Trophoblast cell (in vitro differentiated cells and primary cell): Measurements from ENCODE around the gene TPM2.

Experiments used
- DNase-seq, 2 donors: peaks; one replicate each; pipeline ENCODE4 v3.0.0-alpha.2; 2016
- H2AFZ ChIP-seq: 2 replicates; pipeline ENCODE4 v1.6.1; 2013; ENCODE audit warnings: low read length, moderate library complexity, mild to moderate bottlenecking; ENCODE audit not compliant: insufficient read depth, poor library complexity
- H2AK5ac ChIP-seq: 2 replicates; pipeline ENCODE4 v1.6.1; 2013; ENCODE audit warnings: mild to moderate bottlenecking, low read length
- H2BK120ac ChIP-seq: 2 replicates; pipeline ENCODE4 v1.6.1; 2013; ENCODE audit warnings: low read length, mild to moderate bottlenecking, moderate library complexity; ENCODE audit not compliant: insufficient read depth, poor library complexity
- H2BK12ac ChIP-seq: 2 replicates; pipeline ENCODE4 v1.6.1; 2013; ENCODE audit warnings: mild to moderate bottlenecking, low read length, moderate library complexity
- H2BK5ac ChIP-seq: 2 replicates; pipeline ENCODE4 v1.6.1; 2013; ENCODE audit warnings: low read length, low read depth, moderate library complexity, mild to moderate bottlenecking; ENCODE audit not compliant: poor library complexity
- H3K14ac ChIP-seq: 2 replicates; pipeline ENCODE4 v1.6.1; 2013; ENCODE audit warnings: mild to moderate bottlenecking, low read length
- H3K18ac ChIP-seq: 2 replicates; pipeline ENCODE4 v1.6.1; 2013; ENCODE audit warnings: mild to moderate bottlenecking, low read length
- H3K23ac ChIP-seq: 2 replicates; pipeline ENCODE4 v1.6.1; 2013; ENCODE audit warnings: low read length
- H3K27ac ChIP-seq: 2 replicates; pipeline ENCODE4 v1.5.1; 2013; ENCODE audit warnings: low read depth, mild to moderate bottlenecking, inconsistent platforms, low read length, moderate library complexity
- H3K27me3 ChIP-seq: 2 replicates; pipeline ENCODE4 v1.6.1; 2013; ENCODE audit warnings: inconsistent platforms, mild to moderate bottlenecking, low read length, moderate library complexity; ENCODE audit not compliant: insufficient read depth
- H3K36me3 ChIP-seq, 2 experiments: 1 replicate in 1 of 2; 2 replicates in 1 of 2; pipeline ENCODE4 v1.6.1; 2013; ENCODE audit warnings: low read length in 2 of 2, mild to moderate bottlenecking in 2 of 2, moderate library complexity in 1 of 2; ENCODE audit not compliant: insufficient read depth in 2 of 2, control insufficient read depth in 1 of 2
- H3K4ac ChIP-seq: 2 replicates; pipeline ENCODE4 v1.6.1; 2013; ENCODE audit warnings: low read depth, mild to moderate bottlenecking, low read length, moderate library complexity
- H3K4me1 ChIP-seq, 2 experiments: 1 replicate in 1 of 2; 2 replicates in 1 of 2; pipeline ENCODE4 v1.6.1; 2013; ENCODE audit warnings: low read length in 2 of 2, mild to moderate bottlenecking in 2 of 2, moderate library complexity in 1 of 2; ENCODE audit not compliant: insufficient read depth in 2 of 2, control insufficient read depth in 1 of 2
- H3K4me2 ChIP-seq: 2 replicates; pipeline ENCODE4 v1.6.1; 2013; ENCODE audit warnings: inconsistent platforms, mild to moderate bottlenecking, low read length, moderate library complexity
- H3K4me3 ChIP-seq: 2 replicates; pipeline ENCODE4 v1.5.1; 2013; ENCODE audit warnings: mild to moderate bottlenecking, low read depth, low read length, inconsistent platforms
- H3K79me1 ChIP-seq: one replicate; pipeline ENCODE4 v1.6.1; 2013; ENCODE audit warnings: low read length
- H3K79me2 ChIP-seq: 2 replicates; pipeline ENCODE4 v1.6.1; 2013; ENCODE audit warnings: low read length, mild to moderate bottlenecking; ENCODE audit not compliant: control insufficient read depth, insufficient read depth, poor library complexity
- H3K9ac ChIP-seq: 2 replicates; pipeline ENCODE4 v1.6.1; 2013; ENCODE audit warnings: mild to moderate bottlenecking, low read length
- H3K9me3 ChIP-seq: 2 replicates; pipeline ENCODE4 v1.6.1; 2013; ENCODE audit warnings: low read depth, mild to moderate bottlenecking, control low read depth, inconsistent platforms, low read length; ENCODE audit not compliant: insufficient read depth
- H4K12ac ChIP-seq: 2 replicates; pipeline ENCODE4 v1.6.1; 2013; ENCODE audit warnings: low read depth, mild to moderate bottlenecking, low read length, moderate library complexity
- H4K8ac ChIP-seq: 2 replicates; pipeline ENCODE4 v1.6.1; 2013; ENCODE audit warnings: low read depth, mild to moderate bottlenecking, low read length, moderate library complexity
- H4K91ac ChIP-seq: one replicate; pipeline ENCODE4 v1.6.1; 2013; ENCODE audit warnings: low read depth, mild to moderate bottlenecking, low read length, moderate library complexity
- WGBS: extraction: QIAGEN DNeasy Blood & Tissue Kit; methylation state at CpG from one replicate; pipeline ENCODE4 v1.1.7; 2013; ENCODE audit warnings: missing lambda C conversion rate; ENCODE audit not compliant: insufficient read length, insufficient coverage; ENCODE audit errors: extremely low coverage; 5-methylcytosine and 5-hydroxymethylcytosine counted together

TPM2 gene

DNA sequence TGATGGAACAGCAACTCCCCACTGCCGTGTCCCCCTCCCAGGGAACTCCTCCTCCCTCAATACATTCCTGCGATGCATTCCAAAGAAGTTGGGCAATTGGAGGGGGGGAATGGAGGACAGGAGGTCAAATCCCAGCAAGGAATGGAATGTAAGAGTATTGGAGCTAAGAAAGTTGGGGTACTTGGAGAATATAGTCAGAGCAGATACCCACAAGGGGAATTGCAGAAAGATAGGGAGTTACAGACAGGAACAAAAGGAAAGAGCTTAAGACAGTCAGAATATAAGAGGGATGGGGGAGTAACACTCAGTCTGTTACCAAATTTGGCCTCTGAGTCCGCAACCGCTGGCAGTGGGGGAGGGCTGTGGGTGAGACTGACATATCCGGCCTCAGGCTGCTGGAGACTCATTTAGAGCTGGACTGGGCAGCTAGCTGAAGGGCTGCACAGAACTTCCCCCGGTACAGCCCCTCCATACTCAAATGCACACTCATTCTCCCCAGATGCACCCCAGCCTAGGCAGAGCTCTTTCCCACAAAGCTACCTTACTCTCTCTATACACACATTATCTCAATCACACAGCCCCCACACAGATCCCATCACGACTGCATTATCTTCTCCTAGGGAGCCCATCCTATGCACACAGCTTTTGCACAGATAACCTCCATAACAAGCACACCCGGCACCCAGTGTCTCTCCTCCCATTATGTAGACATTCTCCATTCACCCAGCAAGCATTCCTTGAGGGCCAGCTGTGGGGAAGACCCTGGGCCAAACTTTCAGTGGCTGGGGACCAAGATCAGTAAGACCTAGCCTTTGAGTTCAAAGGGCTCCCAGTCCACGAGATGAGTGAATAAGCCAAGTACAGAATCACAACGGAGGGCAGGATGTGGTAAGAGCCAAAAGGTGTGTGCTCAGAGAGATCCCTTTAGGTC, 38.6 kb upstream of the TPM2 start:
- no peak overlapping the region for H3K23ac ChIP-seq
- H2AFZ ChIP-seq: no peak overlapping the region

DNA sequence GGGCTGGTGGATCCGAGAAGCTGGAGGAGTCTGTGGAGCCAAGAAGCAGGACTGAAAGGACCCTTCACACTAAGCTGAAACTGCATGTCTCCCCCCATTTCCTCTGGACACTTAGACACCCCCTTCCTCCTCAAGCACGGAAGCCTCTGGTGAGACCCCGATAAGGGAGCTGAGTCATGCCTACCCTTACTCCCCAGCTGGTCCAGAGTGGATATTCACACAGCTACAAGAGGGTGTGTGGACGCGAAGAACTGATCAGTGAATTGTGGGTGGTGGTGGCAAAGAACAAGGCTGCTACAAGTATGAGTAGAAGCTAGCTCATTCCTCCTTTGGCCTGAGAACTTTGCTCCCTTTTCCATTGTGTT, 37.9 kb upstream of the TPM2 start:
- Histone ChIP-seq H2AFZ (peak overlapping the region; percentile 81), H3K27ac (peak overlapping the region; percentile 99), H3K27me3 (no peaks in the 10 kb centered on the region), H4K91ac (peak overlapping the region; percentile 99), H3K14ac (peak overlapping the region; percentile 96), H3K9me3 (no peaks in the 10 kb centered on the region), H3K36me3 (peaks cover 19 to 29% of the 10 kb centered on the region in 2 experiments), H3K79me1 (peaks cover 27% of the 10 kb centered on the region), H3K4me2 (peak overlapping the region; percentile 56), H3K4me3 (peak overlapping the region; percentile 51), H4K12ac (peak overlapping the region; percentile 75), H3K4me1 (peaks cover 33 to 43% of the 10 kb centered on the region in 2 experiments), H3K4ac (peak overlapping the region; percentile 97), H2BK12ac (peak overlapping the region; percentile 92), H3K18ac (peak overlapping the region; percentile 97), H2BK120ac (peak overlapping the region; percentile 99), H2BK5ac (peak overlapping the region; percentile 99), H4K8ac (peak overlapping the region; percentile 90), H3K9ac (peak overlapping the region; percentile 24), H3K79me2 (peaks cover 22% of the 10 kb centered on the region), H3K23ac (peak overlapping the region; percentile 96), H2AK5ac (peak overlapping the region; percentile 98)
- WGBS: no CpG with 5 or more reads among the region's 5 CpGs
- DNase-seq: peak in 1 of 2 donors; percentile 30

More for the DNA sequence above, 38.6 kb upstream of the TPM2 start:
- Histone ChIP-seq H3K79me1 (peaks cover 30% of the 10 kb centered on the region), H3K18ac (peak overlapping the region; percentile 97), H3K9ac (peak overlapping the region; percentile 46), H3K4ac (no peak overlapping the region), H4K91ac (peak overlapping the region; percentile 99), H3K27ac (peak overlapping the region; percentile 99), H3K79me2 (peaks cover 25% of the 10 kb centered on the region), H3K14ac (peak overlapping the region; percentile 13), H2AK5ac (peak overlapping the region; percentile 49), H3K4me2 (peak overlapping the region; percentile 56), H2BK120ac (peak overlapping the region; percentile 99), H3K27me3 (no peaks in the 10 kb centered on the region), H3K36me3 (peaks cover 15 to 23% of the 10 kb centered on the region in 2 experiments), H2BK5ac (peak overlapping the region; percentile 99), H4K8ac (peak overlapping the region; percentile 90), H3K4me3 (peak overlapping the region; percentile 51), H4K12ac (peak overlapping the region; percentile 75), H3K4me1 (peaks cover 36 to 44% of the 10 kb centered on the region in 2 experiments), H3K9me3 (no peaks in the 10 kb centered on the region), H2BK12ac (peak overlapping the region; percentile 5)
- no CpG with 5 or more reads among the region's 10 CpGs for WGBS
- peak; percentile 71 to 75 for DNase-seq

DNA sequence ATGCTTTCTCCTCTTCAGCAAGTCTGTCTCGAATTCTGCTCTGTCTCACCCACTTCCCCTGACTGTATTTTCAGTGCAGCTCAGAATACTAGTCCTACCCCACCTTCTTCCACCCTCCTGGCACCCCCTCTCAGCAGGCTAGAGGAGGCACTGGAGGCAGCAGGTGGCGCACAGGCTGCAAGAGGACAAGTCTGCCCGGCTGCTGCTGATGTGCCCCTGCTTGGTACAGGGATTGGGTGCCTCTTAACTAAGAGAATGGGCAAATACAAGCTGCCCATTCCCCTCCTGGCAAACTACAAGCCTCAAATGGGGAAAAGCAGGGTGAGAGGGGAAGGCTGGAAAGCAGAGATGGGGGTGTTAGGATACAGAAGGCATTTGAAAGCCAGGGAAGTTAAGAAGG, 37.2 kb upstream of the TPM2 start:
- Histone ChIP-seq H2AK5ac (peak overlapping the region; percentile 98), H3K9ac (no peak overlapping the region), H2BK5ac (peak overlapping the region; percentile 99), H3K4me1 (peaks cover 33 to 43% of the 10 kb centered on the region in 2 experiments), H4K8ac (no peak overlapping the region), H3K18ac (peak overlapping the region; percentile 73), H3K4ac (peak overlapping the region; percentile 95), H3K79me1 (peaks cover 24% of the 10 kb centered on the region), H3K14ac (peak overlapping the region; percentile 75), H3K36me3 (peaks cover 22 to 35% of the 10 kb centered on the region in 2 experiments), H3K27me3 (no peaks in the 10 kb centered on the region), H4K91ac (peak overlapping the region; percentile 99), H4K12ac (no peak overlapping the region), H2BK12ac (peak overlapping the region; percentile 58), H2BK120ac (peak overlapping the region; percentile 99), H3K9me3 (no peaks in the 10 kb centered on the region), H3K79me2 (peaks cover 20% of the 10 kb centered on the region), H3K27ac (peak overlapping the region; percentile 99), H2AFZ (no peak overlapping the region), H3K23ac (no peak overlapping the region), H3K4me3 (no peak overlapping the region), H3K4me2 (peak overlapping the region; percentile 8)
- DNase-seq: no peak
- WGBS: no CpG with 5 or more reads among the region's 3 CpGs

DNA sequence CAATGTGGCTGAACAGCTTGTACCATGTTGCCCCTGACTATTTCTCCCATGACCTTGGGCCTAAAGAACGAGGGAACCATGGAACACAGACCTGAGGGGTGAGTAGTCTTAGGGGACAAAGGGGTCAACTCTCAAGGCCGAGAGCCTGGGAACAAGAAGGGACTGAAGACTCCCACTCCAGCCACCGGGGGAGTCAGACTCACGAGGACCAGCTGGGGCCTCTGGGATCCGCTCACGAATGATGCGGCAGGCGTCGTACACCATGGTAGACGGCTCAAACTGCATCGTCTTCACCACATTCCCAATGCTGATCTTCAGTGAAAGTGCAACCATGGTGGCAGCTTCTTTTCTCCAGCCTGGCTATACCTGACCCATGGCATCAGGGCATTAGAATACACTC, 35.6 kb upstream of the TPM2 start:
- H2BK120ac ChIP-seq: no peak overlapping the region
- no peak overlapping the region for H3K4me2 ChIP-seq
- H4K8ac ChIP-seq: no peak overlapping the region
- H3K18ac ChIP-seq: no peak overlapping the region
- no peak for DNase-seq
- H3K36me3 ChIP-seq: peaks cover 32 to 47% of the 10 kb centered on the region in 2 experiments
- H3K14ac ChIP-seq: no peak overlapping the region
- no peak overlapping the region for H2AK5ac ChIP-seq
- no peak overlapping the region for H3K27ac ChIP-seq
- peaks cover 20% of the 10 kb centered on the region for H3K79me1 ChIP-seq
- peaks cover 13% of the 10 kb centered on the region for H3K79me2 ChIP-seq
- H3K23ac ChIP-seq: no peak overlapping the region
- H3K4me1 ChIP-seq: peaks cover 28 to 37% of the 10 kb centered on the region in 2 experiments
- no peaks in the 10 kb centered on the region for H3K9me3 ChIP-seq
- H4K12ac ChIP-seq: no peak overlapping the region
- H2BK12ac ChIP-seq: no peak overlapping the region
- no peak overlapping the region for H2AFZ ChIP-seq
- H3K4me3 ChIP-seq: no peak overlapping the region
- no CpG with 5 or more reads among the region's 11 CpGs for WGBS
- H4K91ac ChIP-seq: no peak overlapping the region
- H3K9ac ChIP-seq: no peak overlapping the region
- no peak overlapping the region for H2BK5ac ChIP-seq
- no peak overlapping the region for H3K4ac ChIP-seq
- H3K27me3 ChIP-seq: no peaks in the 10 kb centered on the region
